Breast epithelium (tissue), 3 donors: ENCODE measurements around the gene MUSTN1.

Source experiments
- CTCF ChIP-seq, 3 donors: fragments of 450-650 bp; IDR thresholded peaks; one replicate each; pipeline ENCODE4 v1.5.1; 2016 to 2017; ENCODE audit warnings: antibody characterized with exemption in 3 of 3, mild to moderate bottlenecking in 3 of 3, moderate library complexity in 3 of 3
- POLR2A ChIP-seq: fragments of 450-650 bp; IDR thresholded peaks from one replicate; pipeline ENCODE4 v1.6.1; 2016; ENCODE audit warnings: antibody characterized with exemption, mild to moderate bottlenecking, moderate library complexity
- POLR2AphosphoS5 ChIP-seq, 3 donors: sonication (generic); formaldehyde crosslinking; IDR thresholded peaks; one replicate each; pipeline ENCODE4 v1.6.1; 2017; ENCODE audit warnings: antibody characterized with exemption in 3 of 3

- TF ChIP-seq CTCF (IDR thresholded peaks at IDR 0.05) = no peak
- TF ChIP-seq POLR2A = no peak
- TF ChIP-seq POLR2AphosphoS5 (IDR thresholded peaks at IDR 0.05) = no peak
Measured at GRCh38 chr3:52796411-52796810, 38.4 kb downstream of the MUSTN1 start.
